ENCODE measurements around the gene METAP1D. TPM values are rescaled to one million over a fixed set of nuclear protein-coding genes. Genes with fewer than 3 reads are reported as not detected.

Gene METAP1D
- total and polyA plus RNA-seq, 8 donors, result 2.8 to 24.4 (median 20.1) TPM

DNA sequence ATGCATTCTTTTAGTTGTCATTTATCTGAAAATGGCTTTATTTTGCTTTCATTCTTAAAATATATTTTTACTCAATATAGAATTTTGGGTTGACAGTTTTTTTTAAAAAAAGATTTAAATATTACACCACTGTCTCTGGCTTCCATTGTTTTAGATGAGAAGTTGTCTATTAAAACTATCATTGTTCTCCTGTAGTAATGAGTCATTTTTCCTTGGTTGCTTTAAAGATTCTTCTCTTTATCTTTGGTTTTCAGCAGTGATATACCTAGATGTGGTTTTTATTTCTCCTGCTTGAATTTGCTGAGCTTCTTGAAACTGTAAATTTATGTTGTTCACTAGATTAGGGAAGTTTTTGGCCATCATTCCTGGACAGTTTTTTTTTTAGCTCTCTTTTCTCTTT lies 129.7 kb downstream of the METAP1D start:
- no peak overlapping the region for H3K4me3 ChIP-seq
- intact Hi-C loops (cut with DNase I), result no loop called here

More for the DNA sequence above, 129.7 kb downstream of the METAP1D start:
- no peak for TF ChIP-seq CTCF (IDR thresholded peaks at IDR 0.05)
- no peak overlapping the region for H3K27ac ChIP-seq
- H3K9me3 ChIP-seq, result no peaks in the 10 kb centered on the region
- H3K36me3 ChIP-seq, result no peaks in the 10 kb centered on the region
- no peak for ATAC-seq
- H3K4me1 ChIP-seq, result no peaks in the 10 kb centered on the region
- no peak for DNase-seq
- peaks cover 0 to 3% of the 10 kb centered on the region in 2 donors for H3K27me3 ChIP-seq

Other genes starting within 250 kb of the METAP1D start
- 10 to 100 TPM; 10.1 to 14.5 TPM for gene SLC25A12, start 105.7 kb upstream of the METAP1D start, total RNA-seq
- 10 to 100 TPM; 24.5 to 32.2 (median 26.5) TPM for gene SLC25A12, start 105.7 kb upstream of the METAP1D start, polyA plus RNA-seq (ENCODE audit: insufficient read length in 6 of 6)
- 10 to 100 TPM; 29.7 to 41.0 TPM for gene HAT1, start 77.5 kb upstream of the METAP1D start, total RNA-seq
- gene HAT1, start 77.5 kb upstream of the METAP1D start, polyA plus RNA-seq (ENCODE audit: insufficient read length in 6 of 6), result 10 to 100 TPM; 53.2 to 70.6 (median 63.2) TPM
- gene DLX1, start 85.6 kb downstream of the METAP1D start, total RNA-seq, result not detected
- under 1 TPM in 2 of 6 donors, not detected in 4; 0.09 to 0.11 TPM for gene DLX1, start 85.6 kb downstream of the METAP1D start, polyA plus RNA-seq (ENCODE audit: insufficient read length in 6 of 6)
- gene DLX2, start 102.9 kb downstream of the METAP1D start, total RNA-seq, result not detected
- gene DLX2, start 102.9 kb downstream of the METAP1D start, polyA plus RNA-seq (ENCODE audit: insufficient read length in 6 of 6), result not detected

Measured in left lung (tissue), 10 donors.